MM.1S (cell line): ENCODE measurements around the gene RFK.
"Not testable (repeated sequence)": the region's sequence is repeated elsewhere in the genome, so short reads cannot be mapped to it uniquely, and the experiment has no call there.

Source experiments
- CTCF ChIP-seq: fragments of 300-600 bp; sonication (generic); IDR thresholded peaks from 2 replicates; pipeline ENCODE4 v1.5.1; 2016; ENCODE audit warnings: antibody characterized with exemption, low read length, mixed read lengths
- EZH2 ChIP-seq: fragments of 300-600 bp; sonication (generic); optimal IDR thresholded peaks from 2 replicates; pipeline ENCODE3; 2017; ENCODE audit warnings: low read depth, mild to moderate bottlenecking, antibody characterized with exemption, low read length, mixed read lengths

GRCh38 chr9:76437017-76437699 is 42.9 kb upstream of the RFK start:
- not testable (repeated sequence) for TF ChIP-seq CTCF, EZH2
